OCI-M2 (cell line): ENCODE measurements around the gene RBM12.

Experiments used
- DNase-seq: peaks from one replicate; lab custom pipeline; 2025; ENCODE audit not compliant: unreplicated experiment; lab: John Stamatoyannopoulos, UW

Gene RBM12

DNA sequence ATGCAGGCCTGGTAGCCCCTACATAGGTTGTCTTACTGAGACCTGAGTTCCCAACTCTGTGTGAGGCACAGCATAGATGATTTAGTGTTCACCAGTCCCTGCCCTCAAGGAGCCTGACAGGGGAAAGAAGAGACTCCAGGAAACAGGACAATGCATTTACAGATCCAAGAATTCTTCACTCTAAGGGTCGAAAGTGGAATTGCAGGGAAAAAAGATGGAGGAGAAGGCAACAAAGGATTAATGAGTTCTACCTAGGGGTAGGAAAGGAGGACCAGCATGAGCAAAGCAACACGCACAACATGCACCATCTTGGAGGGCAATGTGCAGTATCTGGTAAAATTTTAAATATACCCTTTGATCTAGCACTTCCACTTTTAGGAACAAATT is 43.1 kb downstream of the RBM12 start:
- DNase-seq = no peak

DNA sequence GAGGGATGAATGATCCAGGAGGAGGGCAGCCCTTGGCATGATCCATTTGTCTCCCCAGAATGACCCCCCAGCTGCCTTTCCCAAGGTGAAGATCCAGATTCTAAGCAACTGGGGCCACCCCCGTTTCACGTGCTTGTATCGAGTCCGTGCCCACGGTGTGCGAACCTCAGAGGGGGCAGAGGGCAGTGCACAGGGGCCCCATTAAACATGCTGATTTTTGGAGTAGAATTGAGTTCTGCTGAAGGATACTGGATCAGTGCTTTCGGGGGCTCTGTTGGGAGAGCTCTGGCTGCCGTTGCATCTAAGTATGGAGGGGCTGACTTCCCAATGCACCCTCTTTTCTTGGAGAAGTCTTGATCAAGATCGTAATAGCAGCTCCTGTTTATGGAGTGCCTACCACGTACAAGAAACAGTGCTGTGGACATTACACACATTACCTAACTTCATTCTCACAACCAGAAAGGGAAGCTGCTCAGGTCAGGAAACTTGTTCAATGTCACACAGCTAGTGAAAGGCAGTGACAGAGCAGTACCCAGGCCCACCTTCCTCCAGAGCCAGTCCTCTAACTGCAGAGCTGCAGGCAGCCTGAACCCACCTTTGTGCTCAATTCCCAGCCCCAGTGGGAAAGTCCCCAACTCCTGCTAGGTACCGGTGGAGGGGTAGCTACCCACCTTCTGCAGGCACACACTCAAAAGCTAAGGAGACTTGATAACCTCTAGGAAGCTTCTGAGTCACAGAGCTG is 43.7 kb downstream of the RBM12 start:
- no peak for DNase-seq

DNA sequence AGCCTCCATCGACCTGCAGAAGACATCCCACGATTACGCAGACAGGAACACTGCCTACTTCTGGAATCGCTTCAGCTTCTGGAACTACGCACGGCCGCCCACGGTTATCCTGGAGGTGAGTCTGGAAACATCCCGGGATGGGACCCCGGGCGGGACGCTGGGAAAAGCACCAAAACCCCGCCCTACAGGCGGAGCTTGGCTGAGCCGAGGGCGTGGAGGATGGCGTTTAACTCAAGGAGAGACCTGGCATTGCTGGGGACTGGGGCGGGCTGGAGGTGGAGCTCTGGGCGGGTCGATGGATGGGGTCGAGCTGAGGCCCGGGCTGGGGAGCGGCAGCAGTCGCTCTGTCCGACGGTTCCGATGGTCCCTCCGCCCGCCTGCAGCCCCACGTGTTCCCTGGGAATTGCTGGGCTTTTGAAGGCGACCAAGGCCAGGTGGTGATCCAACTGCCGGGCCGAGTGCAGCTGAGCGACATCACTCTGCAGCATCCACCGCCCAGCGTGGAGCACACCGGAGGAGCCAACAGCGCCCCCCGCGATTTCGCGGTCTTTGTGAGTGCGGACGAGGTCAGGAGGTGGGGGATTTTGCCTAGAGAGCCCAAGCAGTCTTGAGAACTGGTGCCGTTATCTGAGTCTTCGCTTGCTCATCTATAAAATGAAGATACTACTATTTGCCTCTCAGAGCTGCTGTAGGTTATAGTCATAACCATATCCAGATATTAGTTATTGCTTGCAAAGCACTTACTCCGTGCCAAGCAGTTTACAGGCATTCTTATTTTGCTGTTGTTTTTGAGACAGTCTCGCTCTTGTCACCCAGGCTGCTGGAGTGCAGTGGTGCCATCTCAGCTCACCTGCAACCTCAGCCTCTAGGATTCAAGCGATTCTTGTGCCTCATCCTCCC is 45.3 kb downstream of the RBM12 start:
- DNase-seq = no peak

DNA sequence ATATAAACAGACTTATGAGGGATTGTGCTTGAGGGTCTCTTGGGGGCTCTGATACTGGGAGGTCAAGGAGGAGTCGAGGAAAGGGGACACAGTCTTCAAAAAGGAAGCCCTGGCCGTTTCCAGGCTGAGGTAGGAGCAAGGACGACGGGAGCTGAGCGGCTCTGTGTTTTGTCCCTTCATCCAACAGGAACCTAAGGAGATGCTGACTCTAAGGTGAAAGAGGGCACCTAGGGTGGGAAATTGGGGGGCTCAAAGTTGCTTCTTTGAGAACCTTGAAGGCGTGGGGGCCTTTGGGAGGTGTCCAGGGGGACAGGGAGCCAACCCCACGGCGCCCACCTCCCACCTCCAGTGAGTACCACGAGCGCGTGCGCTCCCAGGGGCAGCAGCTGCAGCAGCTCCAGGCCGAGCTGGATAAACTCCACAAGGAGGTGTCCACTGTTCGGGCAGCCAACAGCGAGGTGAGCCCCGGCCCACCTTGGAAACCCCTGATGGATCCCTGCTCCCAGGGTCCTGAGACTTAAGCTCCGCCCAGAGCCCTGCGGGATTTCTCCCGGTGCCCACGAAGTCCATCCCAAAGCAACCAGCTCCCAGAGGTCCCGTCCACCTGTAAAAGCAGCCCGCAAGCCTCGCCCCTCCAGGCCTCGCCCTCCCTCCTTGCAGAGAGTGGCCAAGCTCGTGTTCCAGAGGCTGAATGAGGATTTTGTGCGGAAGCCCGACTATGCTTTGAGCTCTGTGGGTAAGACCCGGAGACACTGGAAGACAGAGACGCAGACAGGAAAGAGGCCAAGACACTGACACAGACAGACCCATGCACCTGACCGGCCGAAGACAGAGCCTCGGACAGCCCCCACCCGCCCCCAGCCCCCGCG is 46.2 kb downstream of the RBM12 start:
- no peak for DNase-seq

DNA sequence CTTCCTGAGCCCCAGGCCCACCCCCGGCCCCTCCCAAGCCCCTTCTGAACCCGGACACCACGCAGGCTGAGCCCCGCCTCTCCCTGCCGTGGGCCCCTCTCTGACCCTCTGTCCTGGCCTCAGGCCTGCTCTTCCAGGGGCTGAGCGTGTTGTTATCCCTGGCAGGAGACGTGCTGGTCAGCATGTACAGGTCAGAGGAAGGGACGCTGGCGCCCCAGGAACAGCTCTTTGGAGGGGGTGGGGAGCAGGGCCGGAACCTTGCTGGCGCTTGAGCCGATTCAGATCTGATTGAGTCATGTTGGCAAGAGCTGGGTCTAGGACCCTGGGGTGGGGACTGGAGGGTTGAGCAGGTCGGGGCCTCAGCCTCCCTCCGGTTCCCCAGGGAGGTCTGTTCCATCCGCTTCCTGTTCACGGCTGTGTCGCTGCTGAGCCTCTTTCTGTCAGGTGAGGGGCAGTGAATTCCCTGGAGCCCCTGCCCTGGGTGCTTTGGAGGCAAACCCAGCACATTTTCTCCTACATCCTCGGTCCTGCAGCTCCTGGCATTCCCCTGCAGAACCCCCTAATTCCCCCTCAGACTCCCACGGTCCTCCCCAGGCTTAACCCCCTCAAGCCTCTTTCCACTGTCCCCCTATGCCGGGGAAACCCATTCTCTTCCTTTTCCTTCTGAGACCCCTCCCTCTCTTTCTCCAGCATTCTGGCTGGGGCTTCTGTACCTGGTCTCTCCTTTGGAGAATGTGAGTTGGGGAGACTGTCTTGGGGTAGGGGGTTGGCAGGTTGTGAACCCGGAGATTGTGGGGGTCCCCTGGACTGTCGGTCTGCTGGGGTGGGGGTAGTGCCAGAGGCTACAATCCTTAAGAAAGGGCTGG is 47.1 kb downstream of the RBM12 start:
- DNase-seq = peak; percentile 78

DNA sequence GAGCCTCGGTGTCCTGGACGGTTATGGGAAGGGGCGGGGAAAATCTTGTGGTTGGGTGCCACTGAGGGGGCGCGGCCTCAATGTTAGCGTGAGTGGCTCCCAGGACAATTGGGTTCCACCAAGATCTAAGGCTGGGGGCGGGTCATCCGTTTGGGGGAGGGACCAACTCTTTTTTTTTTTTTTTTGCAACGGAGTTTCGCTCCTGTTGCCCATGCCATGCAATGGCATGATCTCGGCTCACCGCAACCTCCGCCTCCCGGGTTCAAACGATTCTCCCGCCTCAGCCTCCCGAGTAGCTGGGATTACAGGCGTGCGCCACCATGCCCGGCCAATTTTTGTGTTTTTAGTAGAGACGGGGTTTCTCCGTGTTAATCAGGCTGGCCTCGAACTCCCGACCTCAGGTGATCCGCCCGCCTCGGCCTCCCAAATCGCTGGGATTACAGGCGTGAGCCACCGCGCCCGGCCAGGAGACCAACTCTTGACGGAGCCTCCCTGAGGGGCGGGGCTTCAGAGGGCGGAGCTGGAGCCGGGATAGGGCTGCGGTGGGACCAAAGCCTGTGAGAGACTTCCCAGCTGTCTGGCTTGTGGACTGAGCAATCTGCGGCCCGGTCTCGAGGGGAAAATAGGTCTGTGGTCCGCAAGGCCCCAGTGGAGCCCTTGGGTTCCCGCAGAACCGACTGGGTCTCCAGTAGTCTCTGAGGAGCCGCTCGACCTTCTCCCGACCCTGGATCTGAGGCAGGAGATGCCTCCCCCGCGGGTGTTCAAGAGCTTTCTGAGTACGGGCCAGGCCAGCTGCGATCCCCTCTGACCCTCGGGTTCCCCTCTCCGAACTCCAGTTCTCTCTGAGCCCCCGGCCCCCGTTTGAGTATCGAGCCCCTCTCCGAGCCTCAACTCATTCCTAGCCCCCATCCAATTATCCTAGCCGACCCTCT is 48.0 kb downstream of the RBM12 start:
- peak; percentile 70 for DNase-seq

DNA sequence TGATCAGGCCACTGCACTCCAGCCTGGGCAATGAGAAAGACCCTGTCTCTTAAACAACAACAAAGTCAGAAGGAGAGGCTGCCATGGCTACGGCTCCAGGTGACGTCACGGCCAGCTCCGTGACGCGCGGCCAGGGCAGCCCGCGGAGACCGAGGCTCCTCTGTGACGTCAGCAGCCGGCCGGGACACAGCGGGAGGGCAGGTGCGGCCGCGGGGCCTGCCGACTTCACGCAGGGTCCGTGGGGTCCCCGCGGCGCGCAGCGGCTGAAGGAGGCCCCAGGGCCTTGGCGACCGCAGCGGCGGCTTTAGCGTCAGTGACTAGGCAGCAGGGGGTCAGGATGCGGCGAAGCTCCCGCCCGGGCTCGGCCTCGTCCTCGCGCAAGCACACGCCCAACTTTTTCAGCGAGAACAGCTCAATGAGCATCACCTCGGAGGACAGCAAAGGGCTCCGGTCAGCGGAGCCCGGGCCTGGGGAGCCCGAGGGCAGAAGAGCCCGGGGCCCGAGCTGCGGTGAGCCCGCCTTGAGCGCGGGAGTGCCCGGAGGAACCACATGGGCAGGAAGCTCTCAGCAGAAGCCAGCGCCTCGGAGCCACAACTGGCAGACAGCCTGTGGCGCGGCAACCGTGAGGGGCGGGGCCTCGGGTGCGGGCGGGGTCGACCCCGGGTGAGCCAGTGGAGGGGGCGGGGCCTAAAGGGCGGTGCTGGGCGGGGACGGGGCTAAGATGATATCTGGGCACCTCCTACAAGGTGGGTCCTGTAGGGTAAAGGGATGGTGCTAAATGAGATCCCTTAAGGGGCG is 48.8 kb downstream of the RBM12 start, which contains the start of gene SPAG4:
TSS of gene SPAG4 (plus strand) at position 163 of the 798 bp plus-strand sequence. CDS start at position 338, 175 bp downstream.
- DNase-seq = peak; percentile 96

DNA sequence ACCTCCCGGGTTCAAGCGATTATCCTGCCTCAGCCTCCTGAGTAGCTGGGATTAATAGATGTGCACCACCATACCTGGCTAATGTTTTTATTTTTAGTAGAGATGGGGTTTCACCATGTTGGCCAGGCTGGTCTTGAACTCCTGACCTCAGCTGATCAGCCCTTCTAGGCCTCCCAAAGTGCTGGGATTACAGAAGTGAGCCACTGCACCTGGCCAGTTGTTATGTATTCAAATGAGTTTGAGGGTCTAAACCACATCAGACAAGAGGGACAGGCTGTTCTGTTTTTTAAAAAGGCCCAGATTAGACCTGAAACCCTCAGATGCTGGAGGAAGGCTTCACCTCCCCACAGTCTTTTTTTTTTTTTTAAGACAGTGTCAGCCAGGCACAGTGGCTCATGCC is 53.2 kb downstream of the RBM12 start:
- no peak for DNase-seq

DNA sequence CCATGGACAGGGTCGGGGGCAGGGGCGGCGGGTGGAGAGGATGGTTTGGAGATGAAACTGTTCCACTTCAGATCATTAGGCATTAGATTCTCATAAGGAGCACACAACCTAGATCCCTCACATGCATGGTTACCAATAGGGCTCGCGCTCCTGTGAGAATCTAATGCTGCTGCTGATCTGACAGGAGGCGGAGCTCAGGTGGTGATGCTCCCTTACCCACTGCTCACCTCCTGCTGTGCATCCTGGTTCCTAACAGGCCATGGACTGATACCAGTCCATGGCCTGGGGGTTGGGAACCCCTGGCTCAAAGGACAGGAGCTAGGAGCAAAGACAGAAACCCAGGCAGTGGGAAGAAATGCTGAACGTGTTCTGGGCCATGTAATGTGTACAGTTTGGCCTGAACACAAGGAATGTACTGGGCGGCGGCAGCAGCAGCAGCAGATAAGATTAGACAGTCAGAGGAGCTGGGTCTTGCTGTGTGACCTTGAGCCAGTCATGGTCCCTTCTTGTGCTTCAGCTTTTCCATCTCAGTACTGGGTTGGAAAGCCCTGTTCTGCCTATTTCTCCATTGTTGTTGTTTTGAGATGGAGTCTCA is 53.8 kb downstream of the RBM12 start:
- no peak for DNase-seq

DNA sequence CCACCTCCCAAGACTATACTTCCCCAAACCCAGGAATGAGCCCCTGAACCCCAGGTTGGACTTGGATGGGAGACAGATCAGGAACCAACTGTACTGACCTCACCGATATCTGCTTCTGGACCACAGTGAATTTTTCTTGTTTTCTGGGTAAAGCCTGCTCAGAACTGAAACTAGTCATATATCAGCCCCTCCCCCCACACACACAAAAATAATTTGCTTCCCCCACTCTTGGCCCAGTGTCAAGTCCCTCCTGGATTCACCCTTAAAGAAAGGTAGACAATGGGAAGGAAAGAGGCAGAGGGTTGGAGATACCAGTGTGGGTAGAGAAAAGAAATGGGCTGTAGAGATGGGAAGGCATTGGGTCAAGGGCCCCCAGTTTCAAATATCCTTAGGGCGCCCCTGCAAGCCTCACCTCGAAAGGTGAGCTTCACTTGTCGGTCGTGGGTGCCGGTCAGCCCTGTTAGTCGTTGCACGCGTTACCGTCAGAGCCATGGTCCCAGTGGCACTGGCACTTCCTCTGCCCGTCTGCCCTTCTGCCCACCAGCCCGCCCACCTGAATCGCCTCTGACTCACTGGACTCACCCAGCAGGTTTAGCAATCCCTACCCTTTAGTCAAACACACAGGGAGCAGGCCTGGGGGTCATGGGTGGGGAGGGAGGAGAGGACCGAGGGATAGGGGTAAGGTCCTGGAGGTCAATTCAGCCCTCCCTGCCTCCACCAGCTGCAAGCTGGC is 57.5 kb downstream of the RBM12 start:
- no peak for DNase-seq

DNA sequence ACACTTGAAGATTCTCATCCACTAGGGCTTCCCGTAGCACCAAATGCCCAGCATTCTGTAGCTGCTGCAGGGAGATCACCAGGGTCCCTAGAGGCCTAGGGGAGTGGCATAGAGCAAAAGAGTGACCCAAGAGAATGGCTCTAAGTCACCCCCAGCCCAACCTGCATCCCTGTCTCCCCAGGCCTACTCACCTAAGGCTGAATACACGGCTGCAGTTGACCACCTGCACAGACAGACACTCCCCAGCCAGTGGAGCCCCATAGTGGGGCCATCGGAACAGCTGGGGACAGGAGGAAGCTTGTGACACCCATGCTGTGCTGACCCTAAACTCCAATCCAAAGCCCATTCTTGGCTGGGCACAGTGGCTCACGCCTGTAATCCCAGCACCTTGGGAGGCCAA is 58.6 kb downstream of the RBM12 start:
- no peak for DNase-seq

DNA sequence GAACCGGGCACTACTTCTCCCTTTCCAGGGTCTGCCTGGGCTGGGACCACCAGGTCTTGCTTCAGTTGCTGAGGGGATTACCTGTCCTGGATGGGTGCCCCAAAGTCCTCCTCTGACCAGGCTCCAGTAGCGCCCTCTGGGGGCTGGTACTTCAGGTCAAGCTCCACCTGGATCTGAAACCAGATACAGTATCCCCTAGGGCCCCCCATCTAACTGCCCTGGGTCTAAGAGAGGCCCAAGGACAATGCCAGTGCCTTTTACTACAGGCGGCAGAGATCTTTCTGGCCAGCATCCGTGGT is 60.3 kb downstream of the RBM12 start:
- no peak for DNase-seq

DNA sequence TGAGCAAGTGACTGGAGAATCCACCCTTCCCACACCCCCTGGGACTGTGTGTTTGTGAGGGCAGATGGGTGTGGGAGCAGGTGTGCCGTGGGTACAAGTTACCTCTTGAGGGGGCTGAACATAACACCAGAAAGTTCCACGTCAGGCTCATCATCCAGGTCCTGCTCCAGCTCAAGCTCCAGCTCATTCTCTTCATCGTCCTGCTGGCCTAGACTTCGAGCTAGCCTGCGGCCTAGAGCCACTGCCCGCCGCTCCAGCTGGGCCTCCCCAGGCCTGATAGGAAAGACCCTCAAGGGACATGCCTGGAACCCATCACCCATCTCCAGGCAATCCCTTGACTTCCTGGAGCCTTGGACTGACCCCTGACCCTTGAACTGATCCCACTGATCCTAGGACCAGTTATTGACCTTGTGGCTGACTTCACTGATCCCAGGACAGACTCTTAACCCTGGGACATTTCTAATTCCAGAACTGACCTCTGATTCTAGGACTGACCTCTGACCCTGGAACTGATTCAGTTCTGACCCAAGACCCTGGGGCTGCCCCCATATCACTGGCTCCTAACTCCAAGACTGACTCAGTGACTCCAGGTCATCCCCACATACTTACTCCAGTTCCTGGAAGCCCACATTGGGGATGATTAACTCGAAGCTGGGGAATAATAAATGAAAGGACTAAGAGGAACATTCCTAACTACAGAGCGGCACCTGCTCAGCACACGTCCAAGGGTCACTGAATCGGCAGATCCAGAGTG is 60.8 kb downstream of the RBM12 start:
- DNase-seq = no peak

DNA sequence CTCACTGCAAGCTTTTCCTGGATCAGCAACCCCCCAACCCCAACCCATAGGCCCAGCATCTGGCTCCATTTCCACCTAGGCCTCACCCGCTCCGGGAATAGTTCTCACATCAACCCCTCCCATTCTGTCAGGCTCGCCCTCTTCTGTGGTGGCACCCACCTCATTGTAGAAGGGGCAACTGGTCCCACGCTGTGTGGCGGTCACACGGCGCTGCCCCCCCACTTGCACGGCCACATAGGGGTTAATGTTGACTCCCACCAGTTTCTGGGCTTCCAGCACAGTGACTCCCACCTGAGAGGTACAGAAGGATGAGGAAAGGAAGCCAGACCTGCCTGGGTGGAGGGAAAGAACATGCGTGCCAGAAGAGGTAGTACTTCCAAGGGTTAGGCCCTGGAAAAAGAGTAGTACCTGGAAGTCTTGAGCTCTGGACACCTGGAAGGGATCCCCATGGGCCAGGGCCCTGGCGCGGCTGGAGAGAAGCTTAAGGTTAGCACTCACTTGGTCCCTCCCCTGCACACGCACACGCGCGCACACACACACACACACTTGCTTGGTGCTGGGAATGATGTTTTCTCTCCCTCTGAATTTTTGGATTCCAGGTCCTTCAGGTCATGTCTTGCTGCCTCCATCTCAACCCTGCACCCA is 61.7 kb downstream of the RBM12 start:
- DNase-seq = no peak

DNA sequence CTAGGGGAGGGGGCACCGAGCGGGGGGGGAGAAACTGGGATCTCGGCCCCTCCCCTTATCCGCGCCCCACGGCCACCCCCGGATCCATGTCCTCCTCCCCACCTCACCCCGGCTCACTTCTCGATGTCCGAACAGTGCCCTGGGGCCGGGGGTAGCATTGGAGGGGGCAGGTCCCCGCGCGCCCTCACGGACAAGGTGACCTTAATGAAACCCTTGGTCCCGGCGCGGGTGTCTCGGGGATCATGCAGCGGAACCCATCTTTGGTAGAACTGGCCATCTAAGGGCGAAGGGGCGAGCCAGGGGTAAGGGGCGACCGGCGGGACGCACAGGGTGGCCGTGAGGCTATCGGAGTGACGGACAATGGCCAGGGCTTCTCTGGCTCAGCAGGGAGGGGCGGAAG is 62.7 kb downstream of the RBM12 start:
- DNase-seq = no peak
